Fibroblast of gingiva (primary cell): ENCODE results near the gene SMCO3.
"Not testable (repeated sequence)": the region's sequence is repeated elsewhere in the genome, so short reads cannot be mapped to it uniquely, and the experiment has no call there.

Source experiments
- DNase-seq: peaks from one replicate; pipeline ENCODE4 v3.0.0-alpha.2; 2011; ENCODE audit warnings: low read depth

SMCO3 gene

GRCh38 chr12:14774906-14775635, 38.9 kb downstream of the SMCO3 start:
- DNase-seq, result peak; percentile 87

GRCh38 chr12:14774074-14774905, 39.7 kb downstream of the SMCO3 start:
- peak; percentile 97 for DNase-seq

- DNase-seq, result no peak
Measured at GRCh38 chr12:14773685-14774073, 40.3 kb downstream of the SMCO3 start.

DNA sequence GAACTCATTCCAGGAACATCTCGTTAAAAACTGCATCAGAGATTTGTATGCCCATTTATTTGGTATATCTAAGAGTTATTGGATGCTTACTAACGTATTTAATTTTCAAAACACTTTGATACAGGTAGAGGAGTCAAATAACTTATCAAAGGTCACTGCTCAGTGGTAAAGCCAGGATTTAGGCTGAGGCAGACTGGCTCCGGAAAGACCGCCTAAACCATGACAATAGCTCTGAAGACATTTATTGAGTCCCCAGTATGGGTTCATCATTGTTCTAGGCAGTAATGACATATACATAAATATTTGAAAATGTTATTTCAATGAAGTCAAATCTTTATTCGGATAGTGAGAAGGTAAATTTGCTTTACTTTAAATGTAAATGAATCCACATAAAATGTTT, 41.0 kb downstream of the SMCO3 start:
- DNase-seq, result no peak

DNA sequence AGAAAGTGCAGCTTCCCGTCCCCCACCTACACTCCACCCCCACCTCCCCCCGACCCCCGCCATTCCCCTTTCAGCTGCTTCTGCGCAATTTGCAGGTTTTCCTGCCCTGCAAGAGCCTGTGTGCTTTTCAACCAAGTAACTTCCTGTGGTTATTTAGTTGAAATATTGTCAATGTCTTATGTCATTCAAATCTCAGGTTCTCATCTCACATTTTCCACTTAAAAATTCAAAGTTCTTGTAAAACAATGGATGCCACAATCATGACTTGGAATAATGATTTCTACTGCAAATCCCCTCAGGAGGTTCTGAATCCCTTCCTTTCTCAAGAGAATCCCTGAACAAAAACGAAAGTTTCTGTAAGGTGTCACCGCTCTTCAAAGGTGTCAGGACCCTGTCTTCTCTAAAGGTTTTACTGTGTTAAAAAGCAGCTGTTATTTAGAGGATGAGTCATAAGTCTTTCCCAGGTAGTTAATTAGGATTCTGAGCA, 42.3 kb downstream of the SMCO3 start:
- no peak for DNase-seq

- DNase-seq, result peak; percentile 93
Measured at GRCh38 chr12:14770496-14771461, 43.2 kb downstream of the SMCO3 start.

DNA sequence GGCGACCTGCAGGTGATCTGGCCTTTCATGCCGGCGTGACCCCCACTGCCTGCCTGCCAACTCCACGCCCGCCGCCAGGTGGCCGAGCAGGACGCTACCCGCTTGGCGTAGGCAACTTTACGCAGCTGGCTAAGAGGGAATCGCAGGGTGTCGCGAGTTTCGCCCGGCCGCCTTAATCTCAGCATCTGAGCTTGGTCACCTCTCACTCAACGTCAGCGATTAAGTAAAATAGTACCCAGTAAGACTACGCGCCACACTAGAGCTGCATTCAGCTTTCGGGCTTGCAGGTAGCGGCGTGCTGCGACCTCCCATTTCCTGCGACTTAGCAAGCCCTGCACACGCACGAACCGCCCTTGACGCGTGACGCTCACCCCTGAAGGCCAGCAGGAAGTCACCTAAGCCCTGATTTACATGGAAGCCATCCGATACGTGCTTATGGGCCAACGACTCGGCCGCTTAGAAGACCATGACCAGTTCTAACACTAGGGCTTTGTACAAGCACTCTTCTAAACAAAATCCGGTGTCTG, 44.0 kb downstream of the SMCO3 start:
- peak; percentile 76 for DNase-seq

DNA sequence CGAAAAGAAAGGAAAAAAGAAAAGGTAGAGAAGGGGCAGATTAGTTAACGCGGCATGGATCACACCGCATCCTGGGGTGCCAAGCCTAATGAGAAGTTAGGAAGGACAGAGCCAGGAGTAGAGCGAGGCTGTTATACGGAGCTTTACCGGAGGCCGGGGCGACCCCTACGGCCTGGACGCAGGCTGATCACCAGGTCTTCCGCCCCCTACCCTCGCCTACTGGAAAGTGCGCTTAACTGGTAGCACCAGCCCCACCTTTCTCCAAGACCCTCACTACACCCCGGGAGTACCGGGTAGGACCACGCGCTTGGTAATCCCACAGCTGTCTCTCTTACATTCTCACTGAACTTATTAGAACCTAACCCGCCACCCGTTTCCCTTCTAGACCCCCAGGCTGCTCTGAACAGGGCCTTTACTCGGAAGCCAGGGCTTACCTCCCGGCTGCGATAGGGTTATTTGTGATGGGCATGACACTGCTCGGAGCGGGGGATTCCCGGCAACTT, 44.5 kb downstream of the SMCO3 start:
- DNase-seq, result peak; percentile 7

- DNase-seq, result peak; percentile 21
Measured at GRCh38 chr12:14768823-14769405, 45.1 kb downstream of the SMCO3 start.

DNA sequence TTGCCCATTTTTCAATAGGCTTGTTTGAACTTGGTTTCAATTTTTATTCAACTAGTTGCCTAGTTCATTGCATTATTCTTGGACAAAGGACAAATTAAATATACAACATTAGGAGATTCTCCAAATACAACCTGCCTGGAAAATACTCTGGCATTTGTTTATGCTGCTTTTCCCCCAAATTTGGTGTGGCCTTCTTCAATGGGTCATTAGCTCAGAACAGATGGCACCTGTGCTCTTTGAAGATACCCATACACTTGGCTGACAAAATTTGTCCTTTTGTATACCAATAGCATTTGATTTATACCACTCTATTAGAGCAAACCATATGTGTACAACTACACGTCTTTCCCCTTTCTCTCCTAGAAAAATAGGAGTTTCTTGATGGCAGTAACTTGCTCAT, 46.4 kb downstream of the SMCO3 start:
- DNase-seq, result no peak

- no peak for DNase-seq
Measured at GRCh38 chr12:14766649-14767215, 47.2 kb downstream of the SMCO3 start.

DNA sequence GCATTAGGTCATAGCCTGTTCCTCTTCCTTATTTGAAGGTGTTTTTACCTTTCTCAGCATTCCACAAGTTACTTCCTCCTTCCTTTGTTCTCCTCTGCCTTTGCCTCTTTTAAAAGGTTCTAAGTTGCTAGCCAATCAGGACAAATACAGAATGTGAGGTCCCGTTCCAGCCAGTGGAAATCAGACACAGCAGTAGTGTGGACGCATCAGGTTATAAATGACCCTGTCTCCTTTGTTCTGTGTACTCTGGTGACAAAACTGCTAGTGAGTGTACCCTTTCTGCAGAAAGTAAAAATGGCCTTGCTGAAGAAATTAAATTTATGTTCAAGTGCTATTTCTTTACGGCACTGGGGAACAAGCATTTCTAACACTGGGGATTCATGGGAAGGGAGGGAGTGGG, 48.0 kb downstream of the SMCO3 start:
- not testable (repeated sequence) for DNase-seq

DNA sequence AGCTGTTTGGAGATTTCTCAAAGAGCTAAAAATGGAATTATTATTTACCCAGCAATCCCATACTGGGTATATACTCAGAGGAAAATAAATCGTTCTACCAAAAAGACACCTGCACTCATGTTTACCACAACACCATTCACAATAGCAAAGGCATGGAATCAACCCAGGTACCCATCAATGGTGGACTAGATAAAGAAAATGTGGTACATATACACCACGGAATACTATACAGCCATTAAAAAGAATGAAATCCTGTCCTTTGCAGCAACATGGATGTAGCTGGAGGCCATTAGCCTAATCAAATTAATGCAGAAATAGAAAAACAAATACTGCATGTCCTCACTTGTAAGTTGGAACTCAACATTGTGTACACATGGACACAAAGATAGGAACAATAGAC, 48.6 kb downstream of the SMCO3 start:
- DNase-seq, result no peak

DNA sequence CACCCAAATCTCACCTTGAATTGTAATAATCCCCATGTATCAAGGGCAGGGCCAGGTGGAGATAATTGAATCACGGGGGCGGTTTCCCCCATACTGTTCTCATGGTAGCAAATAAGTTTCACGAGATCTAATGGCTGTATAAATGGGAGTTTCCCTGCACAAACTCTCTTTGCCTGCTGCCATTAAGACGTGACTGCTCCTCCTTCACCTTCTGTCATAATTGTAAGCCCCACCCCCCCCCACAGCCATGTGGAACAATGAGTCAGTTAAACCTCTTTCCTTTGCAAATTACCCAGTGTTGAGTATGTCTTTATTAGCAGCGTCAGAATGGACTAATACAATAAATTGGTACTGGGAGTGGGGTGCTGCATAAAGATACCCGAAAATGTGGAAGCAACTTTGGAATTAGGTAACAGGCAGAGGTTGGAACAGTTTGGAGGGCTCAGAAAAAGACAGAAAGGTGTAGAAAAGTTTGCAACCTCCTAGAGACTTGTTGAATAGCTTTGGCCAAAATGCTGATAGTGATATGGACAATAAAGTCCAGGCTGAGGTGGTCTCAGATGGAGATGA, 54.2 kb downstream of the SMCO3 start:
- DNase-seq, result not testable (repeated sequence)

- DNase-seq, result no peak
Measured at GRCh38 chr12:14756334-14757143, 57.4 kb downstream of the SMCO3 start.
